NB4 (cell line): Measurements from ENCODE around the gene DDC.

ENCODE experiments used
- CTCF ChIP-seq: IDR thresholded peaks from one replicate; pipeline ENCODE4 v1.5.1; 2012; ENCODE audit warnings: low read depth, low read length
- MAX ChIP-seq: IDR thresholded peaks from 2 replicates; pipeline ENCODE4 v1.6.1; 2011; ENCODE audit warnings: low read depth, low read length
- MYC ChIP-seq: IDR thresholded peaks from 2 replicates; pipeline ENCODE4 v1.6.1; 2011; ENCODE audit warnings: low read depth, low read length
- POLR2A ChIP-seq: IDR thresholded peaks from 2 replicates; pipeline ENCODE4 v1.6.1; 2011; ENCODE audit warnings: mild to moderate bottlenecking; ENCODE audit not compliant: insufficient read length; ENCODE audit errors: extremely low read depth

GRCh38 chr7:50588937-50589336 is 23.7 kb upstream of the DDC start:
- TF ChIP-seq POLR2A = no peak
- TF ChIP-seq CTCF = peak; percentile 28
- TF ChIP-seq MAX = no peak
- no peak for TF ChIP-seq MYC
